Suprapubic skin (tissue), 3 donors: Measurements from ENCODE around the gene SRSF11.

Experiments
- CTCF ChIP-seq, 2 donors: fragments of 200-600 bp in 1 of 2; fragments of 450-650 bp in 1 of 2; sonication (generic) in 1 of 2; IDR thresholded peaks; one replicate each; pipeline ENCODE4 v1.5.1; 2016 to 2019; ENCODE audit warnings: antibody characterized with exemption in 2 of 2, mild to moderate bottlenecking in 1 of 2, moderate library complexity in 1 of 2
- POLR2A ChIP-seq, 2 donors: fragments of 450-650 bp; IDR thresholded peaks; one replicate each; pipeline ENCODE4 v1.6.1; 2017; ENCODE audit warnings: antibody characterized with exemption in 2 of 2, mild to moderate bottlenecking in 2 of 2, moderate library complexity in 2 of 2

GRCh38 chr1:70210820-70211219, 10.4 kb upstream of the SRSF11 start:
- TF ChIP-seq CTCF (IDR thresholded peaks at IDR 0.05) (no peak), POLR2A (IDR thresholded peaks at IDR 0.05) (no peak)
